ENCODE measurements around the gene USP17L27. TPM values are rescaled to one million over a fixed set of nuclear protein-coding genes. Genes with fewer than 3 reads are reported as not detected.
"Not testable (repeated sequence)": the region's sequence is repeated elsewhere in the genome, so short reads cannot be mapped to it uniquely, and the experiment has no call there.

USP17L27 gene
- not detected for total RNA-seq

- not testable (repeated sequence) for ATAC-seq (replicated peaks in 6 of 8); H3K4me3 ChIP-seq
- no CpG with 5 or more reads among the region's 15 CpGs for WGBS, 10 experiments
Measured at GRCh38 chr4:9343848-9344247, at the start of gene USP17L27. USP17L27 (plus strand) TSS chr4:9344148; CDS start chr4:9344148, 0 bp downstream.

GRCh38 chr4:9324191-9324590 lies 19.8 kb upstream of the USP17L27 start:
- ATAC-seq (replicated peaks in 6 of 8); H3K4me1 ChIP-seq (replicated peaks in 1 of 2); in situ Hi-C loops (cut with MboI; ENCODE audit: low pct_unique_long_range_greater_than_20kb in 2 of 9, low sequenced_read_pairs in 9 of 9, unreplicated experiment in 9 of 9); H3K27ac ChIP-seq; H3K4me3 ChIP-seq: not testable (repeated sequence)
- 60% methylated on average over 1 of the region's 13 CpGs; no CpG with 5 or more reads in 9 of the 10 experiments for WGBS, 10 experiments

More at GRCh38 chr4:9343848-9344247, at the start of gene USP17L27:
- in situ Hi-C loops (cut with MboI; ENCODE audit: low pct_unique_long_range_greater_than_20kb in 2 of 9, low sequenced_read_pairs in 9 of 9, unreplicated experiment in 9 of 9); H3K27ac ChIP-seq; H3K4me1 ChIP-seq (replicated peaks in 1 of 2): not testable (repeated sequence)

- H3K4me1 ChIP-seq (replicated peaks in 1 of 2); H3K4me3 ChIP-seq; ATAC-seq (replicated peaks in 6 of 8); in situ Hi-C loops (cut with MboI; ENCODE audit: low pct_unique_long_range_greater_than_20kb in 2 of 9, low sequenced_read_pairs in 9 of 9, unreplicated experiment in 9 of 9); H3K27ac ChIP-seq: not testable (repeated sequence)
- WGBS, 10 experiments = no CpG with 5 or more reads among the region's 15 CpGs
Measured at GRCh38 chr4:9324865-9325264, 19.1 kb upstream of the USP17L27 start, which contains the start of gene USP17L24. USP17L24 (plus strand) TSS chr4:9325165; CDS start chr4:9325165, 0 bp downstream.

- H3K4me1 ChIP-seq (replicated peaks in 1 of 2); ATAC-seq (replicated peaks in 6 of 8); H3K27ac ChIP-seq; H3K4me3 ChIP-seq; in situ Hi-C loops (cut with MboI; ENCODE audit: low pct_unique_long_range_greater_than_20kb in 2 of 9, low sequenced_read_pairs in 9 of 9, unreplicated experiment in 9 of 9): not testable (repeated sequence)
- WGBS, 10 experiments = no CpG with 5 or more reads among the region's 15 CpGs
Measured at GRCh38 chr4:9329611-9330010, 14.3 kb upstream of the USP17L27 start, which contains the start of gene USP17L25. USP17L25 (plus strand) TSS chr4:9329911; CDS start chr4:9329911, 0 bp downstream.

- in situ Hi-C loops (cut with MboI; ENCODE audit: low pct_unique_long_range_greater_than_20kb in 2 of 9, low sequenced_read_pairs in 9 of 9, unreplicated experiment in 9 of 9); H3K27ac ChIP-seq; H3K4me1 ChIP-seq (replicated peaks in 1 of 2); H3K4me3 ChIP-seq; ATAC-seq (replicated peaks in 6 of 8): not testable (repeated sequence)
- no CpG with 5 or more reads among the region's 15 CpGs for WGBS, 10 experiments
Measured at GRCh38 chr4:9334358-9334757, 9.6 kb upstream of the USP17L27 start, which contains the start of gene USP17L26. USP17L26 (plus strand) TSS chr4:9334658; CDS start chr4:9334658, 0 bp downstream.

- ATAC-seq (replicated peaks in 6 of 8); in situ Hi-C loops (cut with MboI; ENCODE audit: low pct_unique_long_range_greater_than_20kb in 2 of 9, low sequenced_read_pairs in 9 of 9, unreplicated experiment in 9 of 9); H3K27ac ChIP-seq; H3K4me1 ChIP-seq (replicated peaks in 1 of 2); H3K4me3 ChIP-seq: not testable (repeated sequence)
- no CpG with 5 or more reads among the region's 15 CpGs for WGBS, 10 experiments
Measured at GRCh38 chr4:9339103-9339502, 4.8 kb upstream of the USP17L27 start, which contains the start of gene USP17L5. USP17L5 (plus strand) TSS chr4:9339403; CDS start chr4:9339403, 0 bp downstream.

- WGBS, 10 experiments = no CpG with 5 or more reads among the region's 15 CpGs
- in situ Hi-C loops (cut with MboI; ENCODE audit: low pct_unique_long_range_greater_than_20kb in 2 of 9, low sequenced_read_pairs in 9 of 9, unreplicated experiment in 9 of 9); H3K27ac ChIP-seq; ATAC-seq (replicated peaks in 6 of 8); H3K4me3 ChIP-seq; H3K4me1 ChIP-seq (replicated peaks in 1 of 2): not testable (repeated sequence)
Measured at GRCh38 chr4:9348593-9348992, 4.6 kb downstream of the USP17L27 start, which contains the start of gene USP17L28. USP17L28 (plus strand) TSS chr4:9348893; CDS start chr4:9348893, 0 bp downstream.

GRCh38 chr4:9350866-9351265 lies 6.9 kb downstream of the USP17L27 start:
- H3K4me3 ChIP-seq; in situ Hi-C loops (cut with MboI; ENCODE audit: low pct_unique_long_range_greater_than_20kb in 2 of 9, low sequenced_read_pairs in 9 of 9, unreplicated experiment in 9 of 9); H3K27ac ChIP-seq; ATAC-seq (replicated peaks in 6 of 8); H3K4me1 ChIP-seq (replicated peaks in 1 of 2): not testable (repeated sequence)
- WGBS, 10 experiments = no CpG with 5 or more reads among the region's 18 CpGs

- H3K4me1 ChIP-seq (replicated peaks in 1 of 2); in situ Hi-C loops (cut with MboI; ENCODE audit: low pct_unique_long_range_greater_than_20kb in 2 of 9, low sequenced_read_pairs in 9 of 9, unreplicated experiment in 9 of 9): not testable (repeated sequence)
- no CpG with 5 or more reads among the region's 15 CpGs for WGBS, 10 experiments
Measured at GRCh38 chr4:9353338-9353737, 9.4 kb downstream of the USP17L27 start, which contains the start of gene USP17L29. USP17L29 (plus strand) TSS chr4:9353638; CDS start chr4:9353638, 0 bp downstream.

GRCh38 chr4:9362829-9363228 lies 18.9 kb downstream of the USP17L27 start, which contains the start of gene USP17L30:
USP17L30 (plus strand) TSS chr4:9363129; CDS start chr4:9363129, 0 bp downstream.
- WGBS, 10 experiments = no CpG with 5 or more reads among the region's 15 CpGs
- in situ Hi-C loops (cut with MboI; ENCODE audit: low pct_unique_long_range_greater_than_20kb in 2 of 9, low sequenced_read_pairs in 9 of 9, unreplicated experiment in 9 of 9); H3K4me3 ChIP-seq; H3K4me1 ChIP-seq (replicated peaks in 1 of 2); H3K27ac ChIP-seq; ATAC-seq (replicated peaks in 6 of 8): not testable (repeated sequence)

More at GRCh38 chr4:9353338-9353737, 9.4 kb downstream of the USP17L27 start, which contains the start of gene USP17L29:
- ATAC-seq (replicated peaks in 6 of 8); H3K4me3 ChIP-seq; H3K27ac ChIP-seq: not testable (repeated sequence)

GRCh38 chr4:9379881-9380280 lies 35.9 kb downstream of the USP17L27 start:
- ATAC-seq (replicated peaks in 6 of 8); H3K27ac ChIP-seq; in situ Hi-C loops (cut with MboI; ENCODE audit: low pct_unique_long_range_greater_than_20kb in 2 of 9, low sequenced_read_pairs in 9 of 9, unreplicated experiment in 9 of 9); H3K4me3 ChIP-seq; H3K4me1 ChIP-seq (replicated peaks in 1 of 2): not testable (repeated sequence)
- 0 to 71% (median 17%) methylated on average over 1 of the region's 1 CpG; no CpG with 5 or more reads in 7 of the 10 experiments for WGBS, 10 experiments

- no CpG with 5 or more reads among the region's 36 CpGs for WGBS, 10 experiments
Measured at GRCh38 chr4:9381012-9381534, 37.1 kb downstream of the USP17L27 start.

GRCh38 chr4:9384126-9384525 lies 40.2 kb downstream of the USP17L27 start:
- no peaks in the 10 kb centered on the region for H3K4me1 ChIP-seq (replicated peaks in 1 of 2)
- no peak overlapping the region for H3K27ac ChIP-seq
- no peak for ATAC-seq (replicated peaks in 6 of 8)
- in situ Hi-C loops (cut with MboI; ENCODE audit: low pct_unique_long_range_greater_than_20kb in 2 of 9, low sequenced_read_pairs in 9 of 9, unreplicated experiment in 9 of 9) = no loop called here
- WGBS, 10 experiments = 0 to 70% (median 27%) methylated on average over 1 of the region's 1 CpG; no CpG with 5 or more reads in 6 of the 10 experiments
- no peak overlapping the region for H3K4me3 ChIP-seq

More at GRCh38 chr4:9381012-9381534, 37.1 kb downstream of the USP17L27 start:
- H3K27ac ChIP-seq; H3K4me1 ChIP-seq (replicated peaks in 1 of 2); ATAC-seq (replicated peaks in 6 of 8); in situ Hi-C loops (cut with MboI; ENCODE audit: low pct_unique_long_range_greater_than_20kb in 2 of 9, low sequenced_read_pairs in 9 of 9, unreplicated experiment in 9 of 9); H3K4me3 ChIP-seq: not testable (repeated sequence)
